Adrenal gland (tissue), 5 donors: ENCODE results near the gene GLOD5.

Source experiments
- CTCF ChIP-seq, 6 experiments: fragments of 450-650 bp in 4 of 6; fragments of 200-600 bp in 2 of 6; sonication (generic) in 1 of 6; IDR thresholded peaks; 1 replicate in 5 of 6; 2 replicates in 1 of 6; pipeline versions ENCODE4 v1.5.1 to v1.8.0; 2016 to 2021; ENCODE audit warnings: antibody characterized with exemption in 6 of 6, mild to moderate bottlenecking in 2 of 6, moderate library complexity in 1 of 6
- POLR2A ChIP-seq, 2 donors: fragments of 450-650 bp; IDR thresholded peaks; one replicate each; pipeline ENCODE4 v1.6.1; 2017; ENCODE audit warnings: antibody characterized with exemption in 2 of 2, mild to moderate bottlenecking in 2 of 2, moderate library complexity in 1 of 2
- donor health status: DM: no; HTN: no; CAD: no.

DNA sequence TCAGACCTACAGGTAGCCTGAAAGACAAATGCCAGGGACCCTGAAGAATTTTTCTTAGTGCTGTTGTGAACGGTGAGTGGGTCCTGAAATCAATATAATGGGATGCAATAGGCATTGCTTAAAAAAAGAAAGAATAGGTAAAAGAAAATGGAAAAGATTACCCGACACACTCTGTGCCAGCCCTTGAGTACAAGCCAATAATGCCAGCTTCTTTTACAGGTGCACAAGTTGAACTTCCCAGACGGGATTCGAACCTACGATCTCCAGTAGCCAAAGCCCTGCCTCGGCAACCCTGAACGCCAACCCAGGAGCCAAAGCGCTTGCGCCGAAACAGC is 24.7 kb upstream of the GLOD5 start:
- TF ChIP-seq CTCF (IDR thresholded peaks at IDR 0.05) (no peak), POLR2A (IDR thresholded peaks at IDR 0.05) (no peak)
